ENCODE measurements around the gene ROR2. TPM values are rescaled to one million over a fixed set of nuclear protein-coding genes. Genes with fewer than 3 reads are reported as not detected.

The ROR2 gene
- total RNA-seq, 2 donors from 2014 or later: 4.0 to 5.4 TPM

- Histone ChIP-seq H3K27ac (no peak overlapping the region), H3K4me3 (no peak overlapping the region), H3K9me3 (no peaks in the 10 kb centered on the region), H3K36me3 (replicated peaks in 1 of 2; ENCODE audit: insufficient read depth in 1 of 2, low read depth in 2 of 2) (no peaks in the 10 kb centered on the region), H3K4me1 (peaks cover 28% of the 10 kb centered on the region), H3K27me3 (peaks cover 0 to 29% of the 10 kb centered on the region in 2 donors)
- intact Hi-C loops (cut with DNase I): loop anchor here (10.0 kb wide), 1 partner anchor 177 kb away; no protein-coding TSS in a partner anchor
- ATAC-seq (no peak), DNase-seq (no peak)
- no peak for TF ChIP-seq POLR2A (IDR thresholded peaks at IDR 0.05)
- TF ChIP-seq, protein P1, sequence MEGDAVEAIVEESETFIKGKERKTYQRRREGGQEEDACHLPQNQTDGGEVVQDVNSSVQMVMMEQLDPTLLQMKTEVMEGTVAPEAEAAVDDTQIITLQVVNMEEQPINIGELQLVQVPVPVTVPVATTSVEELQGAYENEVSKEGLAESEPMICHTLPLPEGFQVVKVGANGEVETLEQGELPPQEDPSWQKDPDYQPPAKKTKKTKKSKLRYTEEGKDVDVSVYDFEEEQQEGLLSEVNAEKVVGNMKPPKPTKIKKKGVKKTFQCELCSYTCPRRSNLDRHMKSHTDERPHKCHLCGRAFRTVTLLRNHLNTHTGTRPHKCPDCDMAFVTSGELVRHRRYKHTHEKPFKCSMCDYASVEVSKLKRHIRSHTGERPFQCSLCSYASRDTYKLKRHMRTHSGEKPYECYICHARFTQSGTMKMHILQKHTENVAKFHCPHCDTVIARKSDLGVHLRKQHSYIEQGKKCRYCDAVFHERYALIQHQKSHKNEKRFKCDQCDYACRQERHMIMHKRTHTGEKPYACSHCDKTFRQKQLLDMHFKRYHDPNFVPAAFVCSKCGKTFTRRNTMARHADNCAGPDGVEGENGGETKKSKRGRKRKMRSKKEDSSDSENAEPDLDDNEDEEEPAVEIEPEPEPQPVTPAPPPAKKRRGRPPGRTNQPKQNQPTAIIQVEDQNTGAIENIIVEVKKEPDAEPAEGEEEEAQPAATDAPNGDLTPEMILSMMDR (IDR thresholded peaks at IDR 0.05): no peak
- WGBS, 2 donors: 77 to 83% methylated on average over 6 of the region's 6 CpGs
Observed at GRCh38 chr9:91951944-91952520, 2.0 kb upstream of the ROR2 start.

- no peaks in the 10 kb centered on the region for H3K36me3 ChIP-seq (replicated peaks in 1 of 2; ENCODE audit: insufficient read depth in 1 of 2, low read depth in 2 of 2)
- no peak for TF ChIP-seq POLR2A (IDR thresholded peaks at IDR 0.05)
- TF ChIP-seq, protein P1 (IDR thresholded peaks at IDR 0.05): no peak
- intact Hi-C loops (cut with DNase I): no loop called here
- no peaks in the 10 kb centered on the region for H3K9me3 ChIP-seq
- peak overlapping the region in 1 of 2 donors; percentile 35 for H3K4me3 ChIP-seq
- peak in 1 of 4 donors; percentile 16 for DNase-seq
- H3K27me3 ChIP-seq: peaks cover 0 to 29% of the 10 kb centered on the region in 2 donors
- H3K4me1 ChIP-seq: peaks cover 35% of the 10 kb centered on the region
- no peak overlapping the region for H3K27ac ChIP-seq
- peak; percentile 21 for ATAC-seq
- 0 to 4% methylated on average over 4 to 58 of the region's 61 CpGs for WGBS, 2 donors
Observed at GRCh38 chr9:91949392-91949945, 559 bp downstream of the ROR2 start.

GRCh38 chr9:91948597-91949391, 1.2 kb downstream of the ROR2 start:
- H3K27ac ChIP-seq: peak overlapping the region in 1 of 4 donors; percentile 14
- peak overlapping the region in 1 of 2 donors; percentile 35 for H3K4me3 ChIP-seq
- peaks cover 0 to 29% of the 10 kb centered on the region in 2 donors for H3K27me3 ChIP-seq
- peaks cover 35% of the 10 kb centered on the region for H3K4me1 ChIP-seq
- H3K9me3 ChIP-seq: no peaks in the 10 kb centered on the region
- ATAC-seq (peak; percentile 61), DNase-seq (peak; percentile 33 to 55 (median 50))
- intact Hi-C loops (cut with DNase I): no loop called here
- no peaks in the 10 kb centered on the region for H3K36me3 ChIP-seq (replicated peaks in 1 of 2; ENCODE audit: insufficient read depth in 1 of 2, low read depth in 2 of 2)
- TF ChIP-seq POLR2A (IDR thresholded peaks at IDR 0.05): no peak
- TF ChIP-seq, protein P1 (IDR thresholded peaks at IDR 0.05): peak in 6 of 7 experiments; percentile 13 to 39 (median 24)
- WGBS, 2 donors: 2% methylated on average over 25 to 61 of the region's 66 CpGs

DNA sequence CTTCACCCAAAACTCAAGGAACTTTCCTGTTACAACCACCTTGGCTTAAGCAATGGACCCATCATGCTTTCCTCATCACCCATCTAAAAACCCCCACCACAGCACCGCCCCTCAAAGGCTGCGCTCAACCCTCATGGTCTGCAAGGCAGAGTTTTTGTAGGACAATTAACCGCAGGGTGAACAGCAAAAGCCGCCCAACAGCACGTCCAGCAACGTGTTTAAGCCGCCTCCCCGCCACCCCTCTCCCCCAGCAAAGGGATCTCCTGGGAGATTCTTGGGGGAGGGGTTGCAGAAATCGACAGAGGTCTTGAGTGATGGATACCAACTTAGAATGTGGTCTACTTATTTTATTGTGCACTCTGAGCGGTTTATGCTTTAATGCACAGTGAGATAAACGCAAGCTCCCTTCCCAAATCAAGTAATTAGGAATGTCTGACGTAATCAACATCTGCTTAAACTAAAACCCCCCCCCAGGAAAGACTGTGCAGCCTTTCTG, 1.9 kb downstream of the ROR2 start:
- intact Hi-C loops (cut with DNase I): no loop called here
- Histone ChIP-seq H3K9me3 (no peaks in the 10 kb centered on the region), H3K27me3 (peaks cover 0 to 29% of the 10 kb centered on the region in 2 donors), H3K4me3 (no peak overlapping the region), H3K36me3 (replicated peaks in 1 of 2; ENCODE audit: insufficient read depth in 1 of 2, low read depth in 2 of 2) (no peaks in the 10 kb centered on the region), H3K27ac (peak overlapping the region in 1 of 4 donors; percentile 14), H3K4me1 (peaks cover 35% of the 10 kb centered on the region)
- no peak for TF ChIP-seq POLR2A (IDR thresholded peaks at IDR 0.05)
- TF ChIP-seq, protein P1 (IDR thresholded peaks at IDR 0.05): no peak
- ATAC-seq (no peak), DNase-seq (no peak)
- WGBS, 2 donors: 62% methylated on average over 12 of the region's 12 CpGs
